GM10266 (cell line): ENCODE data around the gene PTGR1.

ENCODE experiments used
- DNase-seq: peaks from one replicate; pipeline ENCODE4 v3.0.0; 2012; ENCODE audit errors: extremely low spot score
- TF ChIP-seq, protein P1 (sequence below): IDR thresholded peaks from 2 replicates; pipeline ENCODE4 v1.5.1; 2012; ENCODE audit warnings: mild to moderate bottlenecking, low read depth; ENCODE audit not compliant: control insufficient read depth, insufficient read depth; ENCODE audit errors: missing control alignments

Gene PTGR1

GRCh38 chr9:111634860-111635259 lies 35.4 kb upstream of the PTGR1 start:
- TF ChIP-seq, protein P1, sequence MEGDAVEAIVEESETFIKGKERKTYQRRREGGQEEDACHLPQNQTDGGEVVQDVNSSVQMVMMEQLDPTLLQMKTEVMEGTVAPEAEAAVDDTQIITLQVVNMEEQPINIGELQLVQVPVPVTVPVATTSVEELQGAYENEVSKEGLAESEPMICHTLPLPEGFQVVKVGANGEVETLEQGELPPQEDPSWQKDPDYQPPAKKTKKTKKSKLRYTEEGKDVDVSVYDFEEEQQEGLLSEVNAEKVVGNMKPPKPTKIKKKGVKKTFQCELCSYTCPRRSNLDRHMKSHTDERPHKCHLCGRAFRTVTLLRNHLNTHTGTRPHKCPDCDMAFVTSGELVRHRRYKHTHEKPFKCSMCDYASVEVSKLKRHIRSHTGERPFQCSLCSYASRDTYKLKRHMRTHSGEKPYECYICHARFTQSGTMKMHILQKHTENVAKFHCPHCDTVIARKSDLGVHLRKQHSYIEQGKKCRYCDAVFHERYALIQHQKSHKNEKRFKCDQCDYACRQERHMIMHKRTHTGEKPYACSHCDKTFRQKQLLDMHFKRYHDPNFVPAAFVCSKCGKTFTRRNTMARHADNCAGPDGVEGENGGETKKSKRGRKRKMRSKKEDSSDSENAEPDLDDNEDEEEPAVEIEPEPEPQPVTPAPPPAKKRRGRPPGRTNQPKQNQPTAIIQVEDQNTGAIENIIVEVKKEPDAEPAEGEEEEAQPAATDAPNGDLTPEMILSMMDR, result no peak
- DNase-seq, result no peak

GRCh38 chr9:111633389-111633736 lies 33.9 kb upstream of the PTGR1 start:
- DNase-seq, result no peak
- TF ChIP-seq, protein P1, result no peak

- no peak for DNase-seq
- TF ChIP-seq, protein P1, result no peak
These were observed 33.4 kb upstream of the PTGR1 start for GRCh38 chr9:111632695-111633388.

DNA sequence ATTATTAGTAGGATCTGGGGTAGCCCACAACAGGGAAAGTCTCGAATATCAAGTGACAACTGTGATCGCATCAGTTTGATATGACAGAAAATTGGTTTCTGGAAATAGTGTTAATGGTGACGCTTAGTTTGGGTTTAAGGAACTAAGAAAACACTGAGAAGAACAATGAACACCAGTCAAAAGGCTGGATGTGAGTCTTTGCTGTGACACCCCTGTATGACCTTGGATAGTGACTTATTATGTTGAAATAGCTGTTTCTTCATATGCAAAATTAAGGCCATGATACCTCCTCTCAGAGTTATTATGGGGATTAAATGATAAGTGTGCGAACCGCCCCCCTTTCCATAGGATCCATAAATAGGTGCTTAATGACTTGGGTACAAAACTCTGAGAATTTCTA lies 32.6 kb upstream of the PTGR1 start:
- no peak for DNase-seq
- TF ChIP-seq, protein P1, result no peak

GRCh38 chr9:111631214-111631971 lies 31.9 kb upstream of the PTGR1 start, which contains the start of gene DNAJC25:
Gene DNAJC25, plus strand, starts transcription at chr9:111631334. Its CDS starts 74 bp downstream, at chr9:111631408.
- peak; percentile 100 for DNase-seq
- TF ChIP-seq, protein P1, result peak; percentile 15

- TF ChIP-seq, protein P1, result no peak
- DNase-seq, result no peak
These were observed 31.4 kb upstream of the PTGR1 start for GRCh38 chr9:111630964-111631213.

DNA sequence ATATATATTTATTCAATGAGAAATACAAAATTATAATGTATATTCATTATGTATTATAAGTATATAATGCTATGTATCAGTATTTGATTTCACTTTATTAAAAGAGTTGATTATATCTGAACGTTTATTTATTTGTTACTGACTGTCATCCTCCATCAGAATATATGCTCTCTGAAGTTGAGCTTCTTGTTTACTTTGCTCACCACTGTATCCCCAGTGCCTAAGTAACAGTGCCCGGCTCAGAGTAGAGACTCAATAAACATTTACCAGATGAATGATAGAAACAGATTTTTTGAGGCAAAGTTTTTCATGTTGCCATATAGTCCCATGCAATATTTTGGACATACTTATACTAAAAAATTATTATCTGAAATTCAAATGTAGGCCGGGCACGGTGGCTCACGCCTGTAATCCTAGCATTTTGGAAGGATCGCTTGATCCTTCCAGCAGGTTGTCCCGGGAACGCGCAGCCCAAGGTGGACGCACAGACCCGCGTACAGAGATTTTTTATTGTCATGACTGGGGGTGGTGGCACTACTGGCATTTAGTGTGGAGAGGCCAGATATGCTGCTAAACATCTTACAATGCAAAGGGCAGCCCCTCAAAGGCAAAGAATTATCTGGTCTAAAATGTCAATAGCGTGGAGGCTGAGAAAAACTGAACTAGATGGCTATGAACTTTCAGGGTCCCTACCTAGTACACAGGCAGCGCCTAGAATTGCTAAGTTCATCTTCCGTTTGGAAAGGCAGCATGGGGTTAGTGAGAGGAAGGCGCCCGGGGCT lies 30.9 kb upstream of the PTGR1 start:
- DNase-seq, result no peak
- TF ChIP-seq, protein P1, result no peak
